PC-9 (cell line): ENCODE measurements around the gene WNT1. TPM values are rescaled to one million over a fixed set of nuclear protein-coding genes. Genes with fewer than 3 reads are reported as not detected.

Experiments used
- BruUV-seq: library from RNA; stranded (reverse); fragments of 400-500 nt; replicated peaks from 2 replicates; lab custom pipeline; 2021; lab: Mats Ljungman, UMichigan
- CTCF ChIA-PET: fragments of 300-600 bp; sonication (Branson Sonifier 250); formaldehyde crosslinking; loops from one replicate; lab custom pipeline; 2022; ENCODE audit warnings: antibody characterized with exemption; lab: Charles Lee
- POLR2A ChIA-PET: fragments of 300-600 bp; sonication (Branson Sonifier 250); formaldehyde crosslinking; loops from one replicate; lab custom pipeline; 2022; ENCODE audit warnings: antibody characterized with exemption; ENCODE audit not compliant: unreplicated experiment; lab: Charles Lee
- DNase-seq, 2 experiments: peaks; one replicate each; pipeline versions ENCODE4 v3.0.0 to v3.0.0-alpha.2; 2015 to 2022; ENCODE audit warnings: mixed read lengths in 1 of 2
- H2AFZ ChIP-seq: fragments of 200-600 bp; sonication (generic); 2 replicates; pipeline ENCODE4 v1.8.1; 2017; ENCODE audit warnings: antibody characterized with exemption
- H3F3A ChIP-seq: fragments of 200-600 bp; sonication (generic); 2 replicates; pipeline ENCODE4 v1.8.1; 2017; ENCODE audit warnings: antibody characterized with exemption, mild to moderate bottlenecking, low read depth; ENCODE audit not compliant: insufficient read depth
- H3K27ac ChIP-seq: fragments of 200-600 bp; sonication (generic); 2 replicates; pipeline ENCODE4 v1.6.1; 2016; ENCODE audit warnings: mixed run types
- H3K27me3 ChIP-seq: fragments of 200-600 bp; sonication (generic); 2 replicates; pipeline ENCODE4 v1.6.1; 2016; ENCODE audit warnings: low read depth, mixed run types; ENCODE audit not compliant: insufficient read depth
- H3K36me3 ChIP-seq: fragments of 200-600 bp; sonication (generic); 2 replicates; pipeline ENCODE4 v1.6.1; 2016; ENCODE audit warnings: low read depth, mixed run types
- H3K4me1 ChIP-seq: fragments of 200-600 bp; sonication (generic); replicated peaks from 2 replicates; pipeline ENCODE4 v1.6.1; 2016; ENCODE audit warnings: mixed run types; ENCODE audit not compliant: insufficient read depth
- H3K4me2 ChIP-seq: fragments of 200-600 bp; sonication (generic); 2 replicates; pipeline ENCODE4 v1.6.1; 2017; ENCODE audit warnings: mixed run types
- H3K4me3 ChIP-seq: fragments of 200-600 bp; sonication (generic); 2 replicates; pipeline ENCODE4 v1.6.1; 2016; ENCODE audit warnings: mixed run types
- H3K79me2 ChIP-seq: fragments of 200-600 bp; sonication (generic); 2 replicates; pipeline ENCODE4 v1.6.1; 2017; ENCODE audit warnings: low read depth, mixed run types
- H3K9me2 ChIP-seq: fragments of 200-600 bp; sonication (generic); 2 replicates; pipeline ENCODE4 v1.8.1; 2017; ENCODE audit warnings: mild to moderate bottlenecking; ENCODE audit not compliant: insufficient read depth
- H3K9me3 ChIP-seq: fragments of 200-600 bp; sonication (generic); 2 replicates; pipeline ENCODE4 v1.8.1; 2016; ENCODE audit warnings: low read depth; ENCODE audit not compliant: insufficient read depth
- H4K20me1 ChIP-seq: fragments of 200-600 bp; sonication (generic); 2 replicates; pipeline ENCODE4 v1.8.1; 2017; ENCODE audit not compliant: insufficient read depth
- CTCF ChIP-seq: fragments of 200-600 bp; sonication (generic); conservative IDR thresholded peaks from 2 replicates; pipeline ENCODE4 v1.6.1; 2017; ENCODE audit warnings: mixed run types, antibody characterized with exemption, mild to moderate bottlenecking, moderate library complexity
- EZH2 ChIP-seq: fragments of 200-600 bp; sonication (generic); IDR thresholded peaks from 2 replicates; pipeline ENCODE4 v1.8.0; 2017; ENCODE audit warnings: antibody characterized with exemption, low read depth
- intact Hi-C: fragments of 100-400 bp; cut with micrococcal nuclease; formaldehyde crosslinking; loops from one replicate; pipeline ENCODE4 v1.10.0; 2022; ENCODE audit not compliant: unreplicated experiment
- total RNA-seq: library from RNA; stranded (reverse); gene quantifications from 2 replicates; pipeline ENCODE4 v1.2.3, GENCODE V29; 2021

WNT1 gene
- total RNA-seq, 1 experiment from 2014 or later = not detected

- Histone ChIP-seq H3K9me3 (no peaks in the 10 kb centered on the region), H3K4me1 (no peaks in the 10 kb centered on the region), H3K27ac (no peak overlapping the region), H2AFZ (no peak overlapping the region), H3K79me2 (no peaks in the 10 kb centered on the region), H3K36me3 (no peaks in the 10 kb centered on the region), H4K20me1 (no peaks in the 10 kb centered on the region), H3K27me3 (peaks cover 29% of the 10 kb centered on the region), H3K4me3 (no peak overlapping the region), H3F3A (no peaks in the 10 kb centered on the region), H3K9me2 (no peaks in the 10 kb centered on the region), H3K4me2 (no peak overlapping the region)
- TF ChIP-seq CTCF = no peak
- TF ChIP-seq EZH2 = no peak
- DNase-seq = no peak
- intact Hi-C loops = no loop called here
- no TSS peak for BruUV-seq
- ChIA-PET POLR2A (no interaction called here), CTCF (no interaction called here)
These were observed 8.7 kb downstream of the WNT1 start for GRCh38 chr12:48986720-48987291.

GRCh38 chr12:48988030-48988649, 10.0 kb downstream of the WNT1 start:
- Histone ChIP-seq H3K4me1 (no peaks in the 10 kb centered on the region), H3K9me3 (no peaks in the 10 kb centered on the region), H3K36me3 (no peaks in the 10 kb centered on the region), H3F3A (peaks cover 3% of the 10 kb centered on the region; the same call in 1 of the 2 replicates), H4K20me1 (no peaks in the 10 kb centered on the region), H2AFZ (no peak overlapping the region), H3K4me3 (no peak overlapping the region), H3K4me2 (no peak overlapping the region), H3K27ac (no peak overlapping the region), H3K9me2 (no peaks in the 10 kb centered on the region), H3K79me2 (no peaks in the 10 kb centered on the region), H3K27me3 (peaks cover 19% of the 10 kb centered on the region; the same call in 1 of the 2 replicates)
- intact Hi-C loops = no loop called here
- no TSS peak for BruUV-seq
- CTCF ChIA-PET = interaction anchor here (0.6 to 1.6 kb wide), 8 partner anchors 10 to 135 kb away, joined by 3 to 8 read pairs (median 6); partner anchors contain the start of genes ARF3 and WNT1
- no peak for TF ChIP-seq EZH2
- peak; percentile 90 for TF ChIP-seq CTCF
- POLR2A ChIA-PET = no interaction called here
- DNase-seq = peak in 1 of 2 experiments; percentile 64

GRCh38 chr12:48990552-48990951, 12.4 kb downstream of the WNT1 start:
- ChIA-PET POLR2A (no interaction called here), CTCF (no interaction called here)
- Histone ChIP-seq H2AFZ (no peak overlapping the region), H3K9me3 (no peaks in the 10 kb centered on the region), H3K4me1 (peaks cover 11% of the 10 kb centered on the region), H3K36me3 (no peaks in the 10 kb centered on the region), H3K79me2 (no peaks in the 10 kb centered on the region), H3K27ac (no peak overlapping the region), H3K4me2 (no peak overlapping the region), H3K4me3 (no peak overlapping the region), H3K9me2 (no peaks in the 10 kb centered on the region), H3F3A (peaks cover 15% of the 10 kb centered on the region), H4K20me1 (no peaks in the 10 kb centered on the region), H3K27me3 (peaks cover 4% of the 10 kb centered on the region; the same call in 1 of the 2 replicates)
- no peak for DNase-seq
- TF ChIP-seq CTCF (no peak), EZH2 (no peak)
- no TSS peak for BruUV-seq
- intact Hi-C loops = loop anchor here (10.0 kb wide), 1 partner anchor 306 kb away; the partner anchor contains the start of gene KANSL2
